CD4-positive, alpha-beta T cell (primary cell): ENCODE data around the gene COL23A1. TPM values are rescaled to one million over a fixed set of nuclear protein-coding genes. Genes with fewer than 3 reads are reported as not detected.

ENCODE experiments used
- ATAC-seq: fragments of 200-7000 bp; cut with Tn5 transposase; one replicate; pipeline ENCODE4 v1.10.0; 2022; ENCODE audit warnings: mild to moderate bottlenecking; ENCODE audit not compliant: poor library complexity
- CTCF ChIA-PET: fragments of 350-600 bp; sonication (Branson Sonifier 250); formaldehyde crosslinking; loops from one replicate; lab custom pipeline; 2021; ENCODE audit warnings: antibody characterized with exemption, inconsistent platforms; lab: Charles Lee
- POLR2A ChIA-PET: fragments of 350-600 bp; sonication (Branson Sonifier 250); formaldehyde crosslinking; loops from one replicate; lab custom pipeline; 2021; ENCODE audit warnings: antibody characterized with exemption, inconsistent platforms; lab: Charles Lee
- DNase-seq, 14 experiments: peaks; one replicate each; pipeline ENCODE4 v3.0.0-alpha.2; 2013 to 2020; ENCODE audit warnings: mixed read lengths in 2 of 14
- H3K27ac ChIP-seq, 2 donors: one replicate each; pipeline versions ENCODE4 v1.5.1 to v1.7.0; 2013; ENCODE audit warnings: low read length in 2 of 2, low read depth in 1 of 2, mild to moderate bottlenecking in 1 of 2
- H3K27me3 ChIP-seq, 2 experiments: 1 replicate in 1 of 2; 2 replicates in 1 of 2; pipeline versions ENCODE4 v1.6.1 to v1.7.0; 2013; ENCODE audit warnings: low read length in 2 of 2, control low read depth in 1 of 2, mild to moderate bottlenecking in 1 of 2, moderate library complexity in 1 of 2; ENCODE audit not compliant: insufficient read depth in 2 of 2, control insufficient read depth in 1 of 2
- H3K36me3 ChIP-seq: one replicate; pipeline ENCODE4 v1.6.1; 2013; ENCODE audit warnings: low read length, control low read depth; ENCODE audit not compliant: insufficient read depth
- H3K4me1 ChIP-seq: one replicate; pipeline ENCODE4 v1.6.1; 2013; ENCODE audit warnings: low read length, control low read depth; ENCODE audit not compliant: insufficient read depth
- H3K4me3 ChIP-seq: one replicate; pipeline ENCODE4 v1.5.1; 2013; ENCODE audit warnings: mild to moderate bottlenecking, low read length, moderate library complexity
- H3K9me3 ChIP-seq, 2 experiments: 1 replicate in 1 of 2; 2 replicates in 1 of 2; pipeline versions ENCODE4 v1.6.1 to v1.7.0; 2013; ENCODE audit warnings: low read length in 2 of 2, mild to moderate bottlenecking in 2 of 2, control low read depth in 1 of 2, moderate library complexity in 1 of 2; ENCODE audit not compliant: control insufficient read depth in 1 of 2, insufficient read depth in 1 of 2
- H3K27ac Mint-ChIP-seq: one replicate; pipeline ENCODE4 v1.8.0; 2020; ENCODE audit warnings: mixed read lengths
- H3K27me3 Mint-ChIP-seq: one replicate; pipeline ENCODE4 v1.8.0; 2021; ENCODE audit warnings: mixed read lengths
- H3K36me3 Mint-ChIP-seq: one replicate; pipeline ENCODE4 v1.8.0; 2021; ENCODE audit warnings: low read depth, mixed read lengths
- H3K4me1 Mint-ChIP-seq: one replicate; pipeline ENCODE4 v1.8.0; 2021; ENCODE audit warnings: low read depth, mixed read lengths
- H3K4me3 Mint-ChIP-seq: one replicate; pipeline ENCODE4 v1.8.0; 2020; ENCODE audit warnings: mild to moderate bottlenecking, mixed read lengths
- H3K9me3 Mint-ChIP-seq: one replicate; pipeline ENCODE4 v1.8.0; 2020; ENCODE audit warnings: mixed read lengths
- intact Hi-C, 2 experiments: fragments of 100-400 bp; cut with DNase I in 1 of 2; cut with micrococcal nuclease in 1 of 2; formaldehyde crosslinking; loops; one replicate each; pipeline versions ENCODE4 v1.15.1 to v1.9.0; 2023 to 2025; cut with DNase I, micrococcal nuclease
- total RNA-seq, 174 experiments: library from RNA in 2 of 174; stranded (reverse) in 2 of 174; gene quantifications; one replicate each; pipeline ENCODE4 v1.2.3 and lab custom pipeline; 2021 to 2026
- TF ChIP-seq, protein P1 (sequence below): fragments of 200-600 bp; IDR thresholded peaks from one replicate; pipeline ENCODE4 v1.8.0; 2022; ENCODE audit warnings: antibody characterized with exemption, mild to moderate bottlenecking

The COL23A1 gene
- total RNA-seq, 2 experiments from 2014 or later: not detected

- H3K4me1 ChIP-seq: no peaks in the 10 kb centered on the region
- no peaks in the 10 kb centered on the region for H3K4me1 Mint-ChIP-seq
- H3K9me3 Mint-ChIP-seq: no peaks in the 10 kb centered on the region
- no peak overlapping the region for H3K4me3 Mint-ChIP-seq
- CTCF ChIA-PET: no interaction called here
- peaks cover 0 to 10% of the 10 kb centered on the region in 2 experiments for H3K9me3 ChIP-seq
- no peak for ATAC-seq
- no peak for DNase-seq
- H3K4me3 ChIP-seq: no peak overlapping the region
- no peaks in the 10 kb centered on the region for H3K27me3 Mint-ChIP-seq
- POLR2A ChIA-PET: no interaction called here
- TF ChIP-seq, protein P1, sequence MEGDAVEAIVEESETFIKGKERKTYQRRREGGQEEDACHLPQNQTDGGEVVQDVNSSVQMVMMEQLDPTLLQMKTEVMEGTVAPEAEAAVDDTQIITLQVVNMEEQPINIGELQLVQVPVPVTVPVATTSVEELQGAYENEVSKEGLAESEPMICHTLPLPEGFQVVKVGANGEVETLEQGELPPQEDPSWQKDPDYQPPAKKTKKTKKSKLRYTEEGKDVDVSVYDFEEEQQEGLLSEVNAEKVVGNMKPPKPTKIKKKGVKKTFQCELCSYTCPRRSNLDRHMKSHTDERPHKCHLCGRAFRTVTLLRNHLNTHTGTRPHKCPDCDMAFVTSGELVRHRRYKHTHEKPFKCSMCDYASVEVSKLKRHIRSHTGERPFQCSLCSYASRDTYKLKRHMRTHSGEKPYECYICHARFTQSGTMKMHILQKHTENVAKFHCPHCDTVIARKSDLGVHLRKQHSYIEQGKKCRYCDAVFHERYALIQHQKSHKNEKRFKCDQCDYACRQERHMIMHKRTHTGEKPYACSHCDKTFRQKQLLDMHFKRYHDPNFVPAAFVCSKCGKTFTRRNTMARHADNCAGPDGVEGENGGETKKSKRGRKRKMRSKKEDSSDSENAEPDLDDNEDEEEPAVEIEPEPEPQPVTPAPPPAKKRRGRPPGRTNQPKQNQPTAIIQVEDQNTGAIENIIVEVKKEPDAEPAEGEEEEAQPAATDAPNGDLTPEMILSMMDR: no peak
- intact Hi-C loops: no loop called here
- H3K27ac Mint-ChIP-seq: no peak overlapping the region
- no peak overlapping the region for H3K27ac ChIP-seq
- no peaks in the 10 kb centered on the region for H3K36me3 ChIP-seq
- H3K36me3 Mint-ChIP-seq: no peaks in the 10 kb centered on the region
- no peaks in the 10 kb centered on the region for H3K27me3 ChIP-seq
Measured at GRCh38 chr5:178366998-178367735, 223.0 kb downstream of the COL23A1 start.

DNA sequence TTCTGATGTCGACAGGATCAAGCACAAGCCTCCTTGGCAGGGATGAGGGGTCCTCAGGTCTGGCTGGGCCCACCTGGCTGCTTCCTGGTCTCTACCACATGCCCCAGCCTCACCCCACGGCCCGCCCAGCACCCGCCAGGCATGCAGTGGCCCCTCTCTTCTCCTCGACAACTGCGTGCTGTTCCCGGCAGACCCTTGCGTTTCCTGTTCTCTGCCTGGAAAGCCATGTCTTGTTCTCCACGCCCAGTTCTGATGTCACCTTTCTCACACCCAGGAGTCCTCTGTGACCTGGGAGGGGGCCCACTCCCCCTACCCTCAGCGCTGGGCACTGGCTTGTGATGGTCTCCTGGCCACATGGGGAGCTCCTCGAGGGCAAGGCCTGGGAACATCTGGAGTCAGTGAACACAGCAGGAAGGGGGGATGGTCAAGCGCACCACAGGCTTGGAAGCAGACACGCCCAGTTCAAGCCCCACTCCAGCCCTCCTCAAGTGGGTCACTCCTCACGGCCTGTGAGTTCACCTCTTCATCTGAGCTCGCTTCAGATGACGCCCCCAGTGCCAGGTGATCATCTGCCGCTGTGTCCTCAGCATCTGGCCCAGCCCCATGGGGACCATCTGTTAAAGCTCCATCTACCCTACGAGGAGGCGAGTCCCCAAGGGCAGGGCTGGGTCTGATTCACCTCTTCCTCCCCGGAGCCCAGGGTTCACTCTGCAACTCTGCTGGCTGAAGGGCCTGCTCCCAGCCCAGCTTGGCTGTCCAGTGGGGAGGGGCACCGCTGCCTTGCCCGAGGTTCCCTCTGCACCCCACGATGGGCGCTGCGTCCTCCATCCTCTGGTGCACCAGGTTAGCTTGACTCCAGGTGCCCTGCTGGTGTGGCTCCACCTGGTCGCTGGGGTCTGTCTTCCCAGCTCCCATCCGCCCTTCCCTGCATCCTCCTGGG is 224.4 kb downstream of the COL23A1 start:
- peaks cover 0 to 10% of the 10 kb centered on the region in 2 experiments for H3K9me3 ChIP-seq
- no peak overlapping the region for H3K4me3 Mint-ChIP-seq
- H3K27me3 ChIP-seq: no peaks in the 10 kb centered on the region
- POLR2A ChIA-PET: no interaction called here
- H3K4me1 ChIP-seq: no peaks in the 10 kb centered on the region
- H3K27ac ChIP-seq: no peak overlapping the region
- H3K27ac Mint-ChIP-seq: no peak overlapping the region
- no peaks in the 10 kb centered on the region for H3K9me3 Mint-ChIP-seq
- no peak overlapping the region for H3K4me3 ChIP-seq
- peaks cover 6% of the 10 kb centered on the region for H3K27me3 Mint-ChIP-seq
- H3K4me1 Mint-ChIP-seq: no peaks in the 10 kb centered on the region
- TF ChIP-seq, protein P1: no peak
- intact Hi-C loops: no loop called here
- no peak for ATAC-seq
- no peak for DNase-seq
- CTCF ChIA-PET: no interaction called here
- no peaks in the 10 kb centered on the region for H3K36me3 Mint-ChIP-seq
- H3K36me3 ChIP-seq: no peaks in the 10 kb centered on the region

DNA sequence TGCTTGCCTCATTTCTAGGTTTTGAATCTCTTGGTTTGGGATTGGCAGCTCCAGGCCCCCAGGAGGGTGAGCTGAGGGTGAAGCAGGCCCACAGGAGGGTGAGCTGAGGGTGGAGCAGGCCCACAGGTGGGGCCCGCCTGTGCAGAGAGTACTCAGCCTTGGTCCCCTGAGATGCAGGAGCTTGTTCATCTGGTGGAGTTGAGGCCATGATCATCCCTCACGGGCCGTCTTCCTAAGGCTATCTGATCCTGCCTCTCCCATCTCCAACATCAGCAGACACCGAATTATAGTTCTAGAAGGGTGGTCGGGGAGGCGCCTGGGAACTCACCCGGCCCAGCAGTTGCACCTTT is 225.9 kb downstream of the COL23A1 start:
- ChIA-PET CTCF (no interaction called here), POLR2A (no interaction called here)
- H3K27me3 Mint-ChIP-seq: peaks cover 6% of the 10 kb centered on the region
- H3K36me3 Mint-ChIP-seq: no peaks in the 10 kb centered on the region
- no peak overlapping the region for H3K4me3 Mint-ChIP-seq
- Histone ChIP-seq H3K4me3 (no peak overlapping the region), H3K27ac (no peak overlapping the region), H3K27me3 (peaks cover 0 to 2% of the 10 kb centered on the region in 2 experiments), H3K36me3 (no peaks in the 10 kb centered on the region), H3K9me3 (peaks cover 0 to 5% of the 10 kb centered on the region in 2 experiments), H3K4me1 (no peaks in the 10 kb centered on the region)
- no peak for DNase-seq
- ATAC-seq: no peak
- H3K27ac Mint-ChIP-seq: no peak overlapping the region
- intact Hi-C loops: no loop called here
- TF ChIP-seq, protein P1: no peak
- H3K4me1 Mint-ChIP-seq: no peaks in the 10 kb centered on the region
- H3K9me3 Mint-ChIP-seq: no peaks in the 10 kb centered on the region
